ENCODE results near the gene TMEM63A. TPM values are rescaled to one million over a fixed set of nuclear protein-coding genes. Genes with fewer than 3 reads are reported as not detected.
A peak's percentile ranks its signal among the peaks of the same experiment; 100 is the strongest.

The TMEM63A gene
- total RNA-seq, 4 donors from 2014 or later: 11.2 to 125 (median 63.8) TPM

DNA sequence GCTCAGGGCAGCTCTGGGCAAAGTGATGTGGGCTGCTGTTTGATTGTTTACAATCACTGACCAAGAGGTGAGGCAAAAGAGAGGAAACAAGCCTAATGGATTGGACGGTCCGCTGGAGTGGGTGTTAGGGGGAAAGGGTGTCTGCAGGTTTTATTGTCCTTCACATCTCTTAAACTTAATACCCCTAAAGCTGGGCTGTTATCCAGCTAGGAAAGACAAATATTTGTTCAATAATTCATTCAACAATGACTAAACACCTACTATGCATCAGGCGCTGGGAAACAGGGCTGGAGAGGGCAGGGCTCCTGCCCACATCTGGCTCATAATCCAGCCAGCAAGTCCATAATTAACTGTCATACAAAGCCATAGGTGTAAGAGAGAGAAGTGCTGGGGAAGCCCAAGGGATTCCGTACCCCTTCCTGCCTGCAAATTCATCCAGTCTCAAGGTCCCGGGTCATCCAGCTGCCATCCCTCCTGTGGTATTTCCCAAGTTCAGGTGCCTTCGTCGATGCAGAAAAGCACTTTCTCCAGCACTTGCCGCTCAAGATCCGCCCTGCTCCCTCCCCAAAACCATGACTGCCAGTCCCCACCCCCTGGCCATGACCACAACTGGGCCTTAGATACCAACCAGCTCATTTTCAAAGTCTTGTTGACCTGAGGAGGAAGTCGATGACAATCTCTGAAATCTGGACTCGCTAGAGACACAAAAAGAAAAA, 10.7 kb downstream of the TMEM63A start:
- no peaks in the 10 kb centered on the region for H3K9me3 ChIP-seq
- no peaks in the 10 kb centered on the region for H3K36me3 ChIP-seq
- no peak for DNase-seq
- intact Hi-C loops (cut with DNase I; ENCODE audit: low total_unique reads): no loop called here
- no peak overlapping the region for H3K27ac ChIP-seq
- H3K4me1 ChIP-seq: no peaks in the 10 kb centered on the region
- no peak overlapping the region for H3K4me3 ChIP-seq
- TF ChIP-seq, protein P1, sequence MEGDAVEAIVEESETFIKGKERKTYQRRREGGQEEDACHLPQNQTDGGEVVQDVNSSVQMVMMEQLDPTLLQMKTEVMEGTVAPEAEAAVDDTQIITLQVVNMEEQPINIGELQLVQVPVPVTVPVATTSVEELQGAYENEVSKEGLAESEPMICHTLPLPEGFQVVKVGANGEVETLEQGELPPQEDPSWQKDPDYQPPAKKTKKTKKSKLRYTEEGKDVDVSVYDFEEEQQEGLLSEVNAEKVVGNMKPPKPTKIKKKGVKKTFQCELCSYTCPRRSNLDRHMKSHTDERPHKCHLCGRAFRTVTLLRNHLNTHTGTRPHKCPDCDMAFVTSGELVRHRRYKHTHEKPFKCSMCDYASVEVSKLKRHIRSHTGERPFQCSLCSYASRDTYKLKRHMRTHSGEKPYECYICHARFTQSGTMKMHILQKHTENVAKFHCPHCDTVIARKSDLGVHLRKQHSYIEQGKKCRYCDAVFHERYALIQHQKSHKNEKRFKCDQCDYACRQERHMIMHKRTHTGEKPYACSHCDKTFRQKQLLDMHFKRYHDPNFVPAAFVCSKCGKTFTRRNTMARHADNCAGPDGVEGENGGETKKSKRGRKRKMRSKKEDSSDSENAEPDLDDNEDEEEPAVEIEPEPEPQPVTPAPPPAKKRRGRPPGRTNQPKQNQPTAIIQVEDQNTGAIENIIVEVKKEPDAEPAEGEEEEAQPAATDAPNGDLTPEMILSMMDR (IDR thresholded peaks at IDR 0.05): no peak
- no peak for TF ChIP-seq POLR2A (IDR thresholded peaks at IDR 0.05)
- no peaks in the 10 kb centered on the region for H3K27me3 ChIP-seq

DNA sequence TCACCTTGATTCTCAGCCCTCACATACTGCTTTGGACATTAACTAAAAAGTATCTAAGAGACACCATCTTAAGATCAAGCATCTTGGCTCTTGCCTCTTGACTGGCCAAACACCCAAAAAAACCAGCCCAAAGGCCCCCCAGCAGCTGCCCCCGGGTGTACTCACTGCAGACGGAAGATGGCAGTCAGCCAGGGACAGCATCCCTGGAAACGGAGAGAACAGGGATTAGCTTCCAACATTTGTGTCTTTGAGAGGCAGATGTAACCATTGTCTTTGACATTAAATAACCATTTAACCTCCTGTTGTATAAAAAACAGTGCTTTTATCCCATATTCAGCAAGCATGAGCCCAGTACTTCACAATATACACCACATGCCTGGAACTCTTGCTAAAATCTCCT, 11.3 kb downstream of the TMEM63A start:
- TF ChIP-seq POLR2A (IDR thresholded peaks at IDR 0.05): no peak
- TF ChIP-seq, protein P1 (IDR thresholded peaks at IDR 0.05): no peak
- DNase-seq: no peak
- Histone ChIP-seq H3K9me3 (no peaks in the 10 kb centered on the region), H3K27me3 (no peaks in the 10 kb centered on the region), H3K36me3 (no peaks in the 10 kb centered on the region), H3K4me3 (no peak overlapping the region), H3K4me1 (no peaks in the 10 kb centered on the region), H3K27ac (no peak overlapping the region)
- intact Hi-C loops (cut with DNase I; ENCODE audit: low total_unique reads): no loop called here

DNA sequence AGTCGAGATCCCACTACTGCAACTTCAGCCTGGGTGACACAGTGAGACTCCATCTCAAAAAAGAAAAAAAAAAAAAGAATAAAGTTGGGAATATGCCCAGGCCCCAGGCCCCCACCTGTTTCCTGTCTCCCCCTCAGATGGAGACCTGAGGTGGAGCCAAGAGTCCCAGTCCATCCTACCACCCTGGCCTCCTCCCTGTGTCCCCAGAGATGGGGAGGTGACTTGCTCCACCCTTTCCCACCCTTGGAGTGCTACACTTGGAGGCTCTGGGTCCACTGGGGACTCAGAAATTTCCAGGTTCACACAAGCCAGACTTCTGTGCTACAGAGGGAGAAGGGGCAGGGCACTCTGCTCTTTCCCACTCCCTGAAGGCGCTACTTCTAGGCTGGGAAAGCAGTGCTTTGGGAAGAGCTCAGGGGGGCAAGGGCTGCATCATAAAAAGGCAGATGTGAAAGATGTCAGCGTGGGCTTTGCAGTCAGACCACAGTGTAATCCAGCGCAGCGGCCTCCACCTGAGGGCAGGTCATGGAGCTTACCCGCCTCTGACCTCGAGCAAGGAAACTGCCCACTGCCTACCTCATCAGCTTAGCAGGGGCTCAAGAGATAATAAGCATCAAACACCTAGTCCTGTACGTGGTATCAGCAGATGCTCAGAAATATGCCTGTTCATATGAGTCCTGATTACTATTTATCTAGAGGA, 13.4 kb downstream of the TMEM63A start:
- no peak for TF ChIP-seq POLR2A (IDR thresholded peaks at IDR 0.05)
- TF ChIP-seq, protein P1 (IDR thresholded peaks at IDR 0.05): no peak
- Histone ChIP-seq H3K4me1 (no peaks in the 10 kb centered on the region), H3K27me3 (no peaks in the 10 kb centered on the region), H3K36me3 (no peaks in the 10 kb centered on the region), H3K9me3 (no peaks in the 10 kb centered on the region), H3K27ac (no peak overlapping the region), H3K4me3 (no peak overlapping the region)
- DNase-seq: no peak
- intact Hi-C loops (cut with DNase I; ENCODE audit: low total_unique reads): no loop called here

DNA sequence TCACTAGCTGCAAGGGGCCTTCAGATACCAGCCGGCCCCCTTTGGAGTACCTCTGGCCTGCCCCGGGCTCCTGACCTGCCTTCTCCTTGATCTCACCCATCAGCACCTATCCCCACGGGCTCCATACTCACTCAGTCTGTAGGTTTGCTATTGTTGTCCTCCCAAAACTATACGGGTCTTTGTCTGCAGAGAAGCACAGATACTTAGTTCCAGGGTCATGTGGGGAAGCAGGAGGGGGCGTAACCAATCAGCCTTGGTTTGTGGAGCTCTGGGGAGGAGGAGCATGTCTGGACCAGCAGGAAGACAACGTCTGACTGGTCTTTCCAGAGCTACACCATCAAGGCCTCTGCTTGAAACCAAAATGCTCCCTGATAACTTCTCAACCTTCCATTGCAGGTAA, 15.2 kb downstream of the TMEM63A start:
- no peaks in the 10 kb centered on the region for H3K9me3 ChIP-seq
- no peaks in the 10 kb centered on the region for H3K27me3 ChIP-seq
- intact Hi-C loops (cut with DNase I; ENCODE audit: low total_unique reads): no loop called here
- DNase-seq: no peak
- TF ChIP-seq, protein P1 (IDR thresholded peaks at IDR 0.05): no peak
- TF ChIP-seq POLR2A (IDR thresholded peaks at IDR 0.05): no peak
- no peak overlapping the region for H3K4me3 ChIP-seq
- H3K27ac ChIP-seq: peak overlapping the region in 1 of 2 donors; percentile 79
- H3K4me1 ChIP-seq: no peaks in the 10 kb centered on the region
- no peaks in the 10 kb centered on the region for H3K36me3 ChIP-seq

Data from uterus (tissue), 4 donors.